ENCODE data around the gene ATP6V0A4.
A peak's percentile ranks its signal among the peaks of the same experiment; 100 is the strongest.

Gene ATP6V0A4

DNA sequence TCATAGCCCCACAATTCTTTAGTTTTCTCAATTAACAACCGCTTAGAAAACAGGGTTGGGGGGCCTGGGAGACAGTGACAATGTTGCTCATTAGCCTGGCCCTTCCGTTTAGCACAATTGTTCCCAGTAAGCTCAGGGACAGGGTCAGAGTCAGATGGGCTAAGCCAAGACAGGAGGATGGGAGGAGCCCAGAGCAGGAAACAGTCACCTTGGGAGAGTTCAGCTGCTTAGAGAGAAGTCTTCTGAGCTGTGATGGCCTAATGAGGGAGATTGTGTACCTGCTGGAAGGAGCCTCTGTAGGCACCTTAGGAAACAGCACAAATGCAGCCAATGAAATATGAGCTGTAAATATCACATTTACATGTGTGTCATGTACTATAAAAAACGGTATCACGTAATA lies 132.7 kb downstream of the ATP6V0A4 start:
- H3K4me1 ChIP-seq (ENCODE audit: control insufficient read depth in 1 of 2, insufficient read depth in 1 of 2, low read depth in 1 of 2, low read length in 1 of 2) = peaks cover 5 to 7% of the 10 kb centered on the region in 2 experiments

GRCh38 chr7:138663725-138664710 lies 134.0 kb downstream of the ATP6V0A4 start:
- TF ChIP-seq, protein P1, sequence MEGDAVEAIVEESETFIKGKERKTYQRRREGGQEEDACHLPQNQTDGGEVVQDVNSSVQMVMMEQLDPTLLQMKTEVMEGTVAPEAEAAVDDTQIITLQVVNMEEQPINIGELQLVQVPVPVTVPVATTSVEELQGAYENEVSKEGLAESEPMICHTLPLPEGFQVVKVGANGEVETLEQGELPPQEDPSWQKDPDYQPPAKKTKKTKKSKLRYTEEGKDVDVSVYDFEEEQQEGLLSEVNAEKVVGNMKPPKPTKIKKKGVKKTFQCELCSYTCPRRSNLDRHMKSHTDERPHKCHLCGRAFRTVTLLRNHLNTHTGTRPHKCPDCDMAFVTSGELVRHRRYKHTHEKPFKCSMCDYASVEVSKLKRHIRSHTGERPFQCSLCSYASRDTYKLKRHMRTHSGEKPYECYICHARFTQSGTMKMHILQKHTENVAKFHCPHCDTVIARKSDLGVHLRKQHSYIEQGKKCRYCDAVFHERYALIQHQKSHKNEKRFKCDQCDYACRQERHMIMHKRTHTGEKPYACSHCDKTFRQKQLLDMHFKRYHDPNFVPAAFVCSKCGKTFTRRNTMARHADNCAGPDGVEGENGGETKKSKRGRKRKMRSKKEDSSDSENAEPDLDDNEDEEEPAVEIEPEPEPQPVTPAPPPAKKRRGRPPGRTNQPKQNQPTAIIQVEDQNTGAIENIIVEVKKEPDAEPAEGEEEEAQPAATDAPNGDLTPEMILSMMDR (IDR thresholded peaks at IDR 0.05) = no peak
- H3K4me1 ChIP-seq (ENCODE audit: control insufficient read depth in 1 of 2, insufficient read depth in 1 of 2, low read depth in 1 of 2, low read length in 1 of 2) = peaks cover 5 to 7% of the 10 kb centered on the region in 2 experiments

More for the DNA sequence above, 132.7 kb downstream of the ATP6V0A4 start:
- H3K36me3 ChIP-seq = no peaks in the 10 kb centered on the region
- H3K27ac ChIP-seq = no peak overlapping the region
- H3K9me3 ChIP-seq = no peaks in the 10 kb centered on the region
- TF ChIP-seq, protein P1 (IDR thresholded peaks at IDR 0.05) = no peak
- no peak overlapping the region for H3K4me3 ChIP-seq (ENCODE audit: low read depth in 1 of 2, low read length in 1 of 2)
- peaks cover 55% of the 10 kb centered on the region for H3K27me3 ChIP-seq

GRCh38 chr7:138662991-138663320 lies 135.0 kb downstream of the ATP6V0A4 start:
- TF ChIP-seq, protein P1 (IDR thresholded peaks at IDR 0.05) = no peak
- no peaks in the 10 kb centered on the region for H3K9me3 ChIP-seq
- no peaks in the 10 kb centered on the region for H3K36me3 ChIP-seq
- no peak overlapping the region for H3K4me3 ChIP-seq (ENCODE audit: low read depth in 1 of 2, low read length in 1 of 2)
- peaks cover 49% of the 10 kb centered on the region for H3K27me3 ChIP-seq
- H3K27ac ChIP-seq = no peak overlapping the region
- peaks cover 5 to 7% of the 10 kb centered on the region in 2 experiments for H3K4me1 ChIP-seq (ENCODE audit: control insufficient read depth in 1 of 2, insufficient read depth in 1 of 2, low read depth in 1 of 2, low read length in 1 of 2)

More at GRCh38 chr7:138663725-138664710, 134.0 kb downstream of the ATP6V0A4 start:
- peak overlapping the region; percentile 4 to 14 for H3K4me3 ChIP-seq (ENCODE audit: low read depth in 1 of 2, low read length in 1 of 2)
- H3K27me3 ChIP-seq = peaks cover 55% of the 10 kb centered on the region
- H3K27ac ChIP-seq = no peak overlapping the region
- H3K36me3 ChIP-seq = no peaks in the 10 kb centered on the region
- H3K9me3 ChIP-seq = no peaks in the 10 kb centered on the region

- H3K4me1 ChIP-seq (ENCODE audit: control insufficient read depth in 1 of 2, insufficient read depth in 1 of 2, low read depth in 1 of 2, low read length in 1 of 2) = peaks cover 5 to 7% of the 10 kb centered on the region in 2 experiments
- H3K27me3 ChIP-seq = peaks cover 45% of the 10 kb centered on the region
- TF ChIP-seq, protein P1 (IDR thresholded peaks at IDR 0.05) = no peak
- no peaks in the 10 kb centered on the region for H3K36me3 ChIP-seq
- no peak overlapping the region for H3K27ac ChIP-seq
- no peaks in the 10 kb centered on the region for H3K9me3 ChIP-seq
- H3K4me3 ChIP-seq (ENCODE audit: low read depth in 1 of 2, low read length in 1 of 2) = no peak overlapping the region
Observed at GRCh38 chr7:138662076-138662990, 135.7 kb downstream of the ATP6V0A4 start.

- H3K4me3 ChIP-seq (ENCODE audit: low read depth in 1 of 2, low read length in 1 of 2) = no peak overlapping the region
- peaks cover 36% of the 10 kb centered on the region for H3K27me3 ChIP-seq
- no peaks in the 10 kb centered on the region for H3K9me3 ChIP-seq
- H3K27ac ChIP-seq = no peak overlapping the region
- TF ChIP-seq, protein P1 (IDR thresholded peaks at IDR 0.05) = no peak
- peaks cover 5 to 7% of the 10 kb centered on the region in 2 experiments for H3K4me1 ChIP-seq (ENCODE audit: control insufficient read depth in 1 of 2, insufficient read depth in 1 of 2, low read depth in 1 of 2, low read length in 1 of 2)
- no peaks in the 10 kb centered on the region for H3K36me3 ChIP-seq
Observed at GRCh38 chr7:138661069-138661635, 136.8 kb downstream of the ATP6V0A4 start.

Measured in neutrophil (primary cell).